Spinal cord (tissue), 10 donors: Measurements from ENCODE around the gene ANO4. TPM values are rescaled to one million over a fixed set of nuclear protein-coding genes. Genes with fewer than 3 reads are reported as not detected.

Source experiments
- DNase-seq, 6 donors: peaks; one replicate each; pipeline versions ENCODE4 v3.0.0 to v3.0.0-alpha.2; 2013 to 2015; ENCODE audit warnings: low spot score in 6 of 6, low read depth in 4 of 6
- H3K27ac ChIP-seq: one replicate; pipeline ENCODE4 v1.5.1; 2013; ENCODE audit warnings: low read depth, low read length, control low read depth
- H3K27me3 ChIP-seq: one replicate; pipeline ENCODE4 v1.6.1; 2013; ENCODE audit warnings: low read length; ENCODE audit not compliant: control insufficient read depth, insufficient read depth
- H3K36me3 ChIP-seq: one replicate; pipeline ENCODE4 v1.6.1; 2013; ENCODE audit warnings: low read length; ENCODE audit not compliant: control insufficient read depth, insufficient read depth
- H3K4me1 ChIP-seq: one replicate; pipeline ENCODE4 v1.6.1; 2013; ENCODE audit warnings: low read length; ENCODE audit not compliant: control insufficient read depth, insufficient read depth
- H3K4me3 ChIP-seq: one replicate; pipeline ENCODE4 v1.5.1; 2013; ENCODE audit warnings: low read depth, low read length, control low read depth
- H3K9me3 ChIP-seq: one replicate; pipeline ENCODE4 v1.6.1; 2013; ENCODE audit warnings: low read length; ENCODE audit not compliant: control insufficient read depth, insufficient read depth
- WGBS: methylation state at CpG from one replicate; pipeline ENCODE4 v1.1.5; 2013; ENCODE audit warnings: missing lambda C conversion rate; ENCODE audit not compliant: insufficient coverage; 5-methylcytosine and 5-hydroxymethylcytosine counted together
- polyA plus RNA-seq, 2 donors: library from polyadenylated mRNA; unstranded; fragments of 120-200 nt; gene quantifications; one replicate each; pipeline ENCODE4 v1.2.1, GENCODE V29; 2013; ENCODE audit not compliant: insufficient read length in 2 of 2
- total RNA-seq, 2 donors: library from RNA; depleted of rRNA in 1 of 2; stranded (reverse); fragments of 120-200 nt in 1 of 2; fragments of >200 nt in 1 of 2; gene quantifications; one replicate each; pipeline versions ENCODE4 v1.2.3 to v1.2.4, GENCODE V29; 2013 to 2014
- donor health status: healthy.

The ANO4 gene
- total and polyA plus RNA-seq, 4 donors, result 14.5 to 47.1 (median 22.7) TPM

- H3K4me3 ChIP-seq, result no peak overlapping the region
- WGBS, result no CpG with 5 or more reads among the region's 2 CpGs
- no peaks in the 10 kb centered on the region for H3K9me3 ChIP-seq
- H3K4me1 ChIP-seq, result no peaks in the 10 kb centered on the region
- DNase-seq, result no peak
- no peaks in the 10 kb centered on the region for H3K36me3 ChIP-seq
- H3K27me3 ChIP-seq, result no peaks in the 10 kb centered on the region
- H3K27ac ChIP-seq, result no peak overlapping the region
These were observed 5.2 kb downstream of the ANO4 start for GRCh38 chr12:100799770-100800169.

GRCh38 chr12:100800723-100801122, 6.1 kb downstream of the ANO4 start:
- no peak overlapping the region for H3K27ac ChIP-seq
- no peaks in the 10 kb centered on the region for H3K36me3 ChIP-seq
- H3K9me3 ChIP-seq, result no peaks in the 10 kb centered on the region
- 100% methylated on average over 1 of the region's 1 CpG for WGBS
- DNase-seq, result no peak
- H3K4me3 ChIP-seq, result no peak overlapping the region
- no peaks in the 10 kb centered on the region for H3K4me1 ChIP-seq
- no peaks in the 10 kb centered on the region for H3K27me3 ChIP-seq

- Histone ChIP-seq H3K27ac (no peak overlapping the region), H3K4me3 (no peak overlapping the region), H3K36me3 (no peaks in the 10 kb centered on the region), H3K27me3 (no peaks in the 10 kb centered on the region), H3K4me1 (no peaks in the 10 kb centered on the region), H3K9me3 (no peaks in the 10 kb centered on the region)
- no peak for DNase-seq
- 19% methylated on average over 1 of the region's 1 CpG for WGBS
These were observed 6.7 kb downstream of the ANO4 start for GRCh38 chr12:100801320-100801719.

GRCh38 chr12:100808777-100809176, 14.2 kb downstream of the ANO4 start:
- Histone ChIP-seq H3K4me3 (no peak overlapping the region), H3K27ac (no peak overlapping the region)
- WGBS, result no CpG with 5 or more reads among the region's 2 CpGs

GRCh38 chr12:100820314-100820713, 25.7 kb downstream of the ANO4 start:
- H3K27ac ChIP-seq, result no peak overlapping the region
- H3K9me3 ChIP-seq, result no peaks in the 10 kb centered on the region
- WGBS, result 33% methylated on average over 1 of the region's 4 CpGs
- no peak for DNase-seq
- no peaks in the 10 kb centered on the region for H3K27me3 ChIP-seq
- no peaks in the 10 kb centered on the region for H3K36me3 ChIP-seq
- H3K4me3 ChIP-seq, result no peak overlapping the region
- no peaks in the 10 kb centered on the region for H3K4me1 ChIP-seq

More at GRCh38 chr12:100808777-100809176, 14.2 kb downstream of the ANO4 start:
- no peak for DNase-seq
- Histone ChIP-seq H3K36me3 (no peaks in the 10 kb centered on the region), H3K4me1 (no peaks in the 10 kb centered on the region), H3K9me3 (no peaks in the 10 kb centered on the region), H3K27me3 (no peaks in the 10 kb centered on the region)

GRCh38 chr12:100823963-100824362, 29.4 kb downstream of the ANO4 start:
- no peaks in the 10 kb centered on the region for H3K36me3 ChIP-seq
- H3K27ac ChIP-seq, result no peak overlapping the region
- H3K4me1 ChIP-seq, result no peaks in the 10 kb centered on the region
- no peaks in the 10 kb centered on the region for H3K27me3 ChIP-seq
- no peaks in the 10 kb centered on the region for H3K9me3 ChIP-seq
- no CpG with 5 or more reads among the region's 1 CpG for WGBS
- no peak for DNase-seq
- H3K4me3 ChIP-seq, result no peak overlapping the region

- H3K27ac ChIP-seq, result no peak overlapping the region
- H3K9me3 ChIP-seq, result no peaks in the 10 kb centered on the region
- H3K4me3 ChIP-seq, result no peak overlapping the region
- peak in 1 of 6 donors; percentile 86 for DNase-seq
- no peaks in the 10 kb centered on the region for H3K27me3 ChIP-seq
- no CpG with 5 or more reads among the region's 3 CpGs for WGBS
- no peaks in the 10 kb centered on the region for H3K36me3 ChIP-seq
- no peaks in the 10 kb centered on the region for H3K4me1 ChIP-seq
These were observed 29.9 kb downstream of the ANO4 start for GRCh38 chr12:100824476-100824875.

- Histone ChIP-seq H3K9me3 (no peaks in the 10 kb centered on the region), H3K27ac (no peak overlapping the region), H3K36me3 (no peaks in the 10 kb centered on the region), H3K4me1 (no peaks in the 10 kb centered on the region), H3K27me3 (no peaks in the 10 kb centered on the region), H3K4me3 (no peak overlapping the region)
- DNase-seq, result peak in 1 of 6 donors; percentile 56
- no CpG with 5 or more reads among the region's 4 CpGs for WGBS
These were observed 31.7 kb downstream of the ANO4 start for GRCh38 chr12:100826323-100826722.

GRCh38 chr12:100827901-100828520, 33.4 kb downstream of the ANO4 start:
- WGBS, result no CpG with 5 or more reads among the region's 4 CpGs
- DNase-seq, result peak in 2 of 6 donors; percentile 27 to 51
- H3K36me3 ChIP-seq, result no peaks in the 10 kb centered on the region

GRCh38 chr12:100830003-100830795, 35.6 kb downstream of the ANO4 start:
- H3K9me3 ChIP-seq, result no peaks in the 10 kb centered on the region
- H3K4me3 ChIP-seq, result no peak overlapping the region
- H3K27me3 ChIP-seq, result no peaks in the 10 kb centered on the region
- no peak overlapping the region for H3K27ac ChIP-seq
- 82% methylated on average over 2 of the region's 6 CpGs for WGBS
- no peaks in the 10 kb centered on the region for H3K4me1 ChIP-seq
- DNase-seq, result peak in 1 of 6 donors; percentile 5
- no peaks in the 10 kb centered on the region for H3K36me3 ChIP-seq

More at GRCh38 chr12:100827901-100828520, 33.4 kb downstream of the ANO4 start:
- no peak overlapping the region for H3K27ac ChIP-seq
- no peaks in the 10 kb centered on the region for H3K27me3 ChIP-seq
- H3K4me3 ChIP-seq, result no peak overlapping the region
- no peaks in the 10 kb centered on the region for H3K9me3 ChIP-seq
- H3K4me1 ChIP-seq, result no peaks in the 10 kb centered on the region
